H9 (cell line): ENCODE results near the gene SUPT3H. TPM values are rescaled to one million over a fixed set of nuclear protein-coding genes. Genes with fewer than 3 reads are reported as not detected.

Experiments
- DNase-seq: peaks from one replicate; pipeline ENCODE4 v3.0.0-alpha.2; 2017
- H2AFZ ChIP-seq: one replicate; pipeline ENCODE4 v1.6.1; 2013; ENCODE audit warnings: mild to moderate bottlenecking, low read length, control low read depth, moderate library complexity
- H2AK5ac ChIP-seq: 2 replicates; pipeline ENCODE4 v1.6.1; 2013; ENCODE audit warnings: low read length, control low read depth, mixed read lengths; ENCODE audit not compliant: insufficient read length
- H2BK120ac ChIP-seq: one replicate; pipeline ENCODE4 v1.6.1; 2013; ENCODE audit warnings: low read depth, mild to moderate bottlenecking, low read length, control low read depth, inconsistent platforms; ENCODE audit not compliant: poor library complexity, severe bottlenecking
- H2BK12ac ChIP-seq: 2 replicates; pipeline ENCODE4 v1.6.1; 2013; ENCODE audit warnings: low read length, control low read depth, mixed read lengths, low read depth; ENCODE audit not compliant: insufficient read length
- H2BK15ac ChIP-seq: 2 replicates; pipeline ENCODE4 v1.6.1; 2013; ENCODE audit warnings: low read depth, low read length, control low read depth
- H2BK20ac ChIP-seq: one replicate; pipeline ENCODE4 v1.6.1; 2013; ENCODE audit warnings: low read depth, mild to moderate bottlenecking, low read length, control low read depth, inconsistent platforms; ENCODE audit not compliant: poor library complexity, severe bottlenecking
- H2BK5ac ChIP-seq: 2 replicates; pipeline ENCODE4 v1.6.1; 2013; ENCODE audit warnings: low read length, control low read depth, mixed read lengths; ENCODE audit not compliant: insufficient read length
- H3K14ac ChIP-seq: 2 replicates; pipeline ENCODE4 v1.6.1; 2013; ENCODE audit warnings: low read length, control low read depth; ENCODE audit not compliant: insufficient read depth
- H3K18ac ChIP-seq: 2 replicates; pipeline ENCODE4 v1.6.1; 2013; ENCODE audit warnings: low read depth, mild to moderate bottlenecking, mixed read lengths, low read length, control low read depth; ENCODE audit not compliant: insufficient read length
- H3K23ac ChIP-seq: 2 replicates; pipeline ENCODE4 v1.6.1; 2013; ENCODE audit warnings: low read length, control low read depth, mixed read lengths, low read depth; ENCODE audit not compliant: insufficient read length
- H3K23me2 ChIP-seq: 2 replicates; pipeline ENCODE4 v1.6.1; 2013; ENCODE audit warnings: low read depth, mild to moderate bottlenecking, mixed read lengths, low read length, control low read depth; ENCODE audit not compliant: insufficient read length, poor library complexity, severe bottlenecking
- H3K27ac ChIP-seq: 2 replicates; pipeline ENCODE4 v1.5.1; 2013; ENCODE audit warnings: low read length, control low read depth, mixed read lengths, low read depth; ENCODE audit not compliant: insufficient read length
- H3K27me3 ChIP-seq: 2 replicates; pipeline ENCODE4 v1.6.1; 2013; ENCODE audit warnings: low read length, control low read depth, inconsistent platforms; ENCODE audit not compliant: insufficient read depth
- H3K4ac ChIP-seq: 2 replicates; pipeline ENCODE4 v1.6.1; 2013; ENCODE audit warnings: low read depth, mild to moderate bottlenecking, control low read depth, inconsistent platforms, low read length, moderate library complexity
- H3K4me1 ChIP-seq: 2 replicates; pipeline ENCODE4 v1.6.1; 2013; ENCODE audit warnings: low read length, control low read depth, inconsistent platforms; ENCODE audit not compliant: insufficient read depth
- H3K4me2 ChIP-seq: 2 replicates; pipeline ENCODE4 v1.6.1; 2013; ENCODE audit warnings: low read length, control low read depth, mixed read lengths; ENCODE audit not compliant: insufficient read length, insufficient read depth
- H3K56ac ChIP-seq: 2 replicates; pipeline ENCODE4 v1.6.1; 2013; ENCODE audit warnings: low read depth, mild to moderate bottlenecking, mixed read lengths, low read length, control low read depth; ENCODE audit not compliant: insufficient read length
- H3K79me1 ChIP-seq: 2 replicates; pipeline ENCODE4 v1.6.1; 2013; ENCODE audit warnings: low read depth, mild to moderate bottlenecking, moderate library complexity, low read length, control low read depth, inconsistent platforms; ENCODE audit not compliant: insufficient read depth, poor library complexity, severe bottlenecking
- H3K79me2 ChIP-seq: 2 replicates; pipeline ENCODE4 v1.6.1; 2013; ENCODE audit warnings: low read length, control low read depth, inconsistent platforms; ENCODE audit not compliant: insufficient read depth
- H3K9ac ChIP-seq: 2 replicates; pipeline ENCODE4 v1.6.1; 2013; ENCODE audit warnings: low read length, control low read depth, mixed read lengths; ENCODE audit not compliant: insufficient read length; ENCODE audit errors: extremely low read depth
- H3K9me3 ChIP-seq: one replicate; pipeline ENCODE4 v1.6.1; 2013; ENCODE audit warnings: low read depth, low read length, inconsistent platforms; ENCODE audit not compliant: control insufficient read depth
- H3T11ph ChIP-seq: one replicate; pipeline ENCODE4 v1.6.1; 2013; ENCODE audit warnings: mild to moderate bottlenecking, low read length, control low read depth, inconsistent platforms
- H4K20me1 ChIP-seq: one replicate; pipeline ENCODE4 v1.6.1; 2013; ENCODE audit not compliant: control insufficient read depth, insufficient read length, insufficient read depth
- H4K5ac ChIP-seq: 2 replicates; pipeline ENCODE4 v1.6.1; 2013; ENCODE audit warnings: low read depth, mild to moderate bottlenecking, mixed read lengths, low read length, control low read depth; ENCODE audit not compliant: insufficient read length
- H4K8ac ChIP-seq: replicated peaks from 2 replicates; pipeline ENCODE4 v1.6.1; 2013; ENCODE audit warnings: low read length, control low read depth, mixed read lengths, low read depth; ENCODE audit not compliant: insufficient read length
- H4K91ac ChIP-seq: 2 replicates; pipeline ENCODE4 v1.6.1; 2013; ENCODE audit warnings: low read depth, mild to moderate bottlenecking, moderate library complexity, mixed read lengths, low read length, control low read depth; ENCODE audit not compliant: insufficient read length
- H3K27ac Mint-ChIP-seq, 3 experiments: 2 replicates in 2 of 3; 3 replicates in 1 of 3; pipeline ENCODE4 v1.8.0; 2020 to 2021; ENCODE audit warnings: mixed read lengths in 3 of 3, mild to moderate bottlenecking in 1 of 3, moderate library complexity in 1 of 3
- H3K27me3 Mint-ChIP-seq: 2 replicates; pipeline ENCODE4 v1.8.0; 2021; ENCODE audit warnings: low read depth, mild to moderate bottlenecking, moderate library complexity, mixed read lengths
- H3K36me3 Mint-ChIP-seq, 3 experiments: 2 replicates in 2 of 3; 3 replicates in 1 of 3; pipeline ENCODE4 v1.8.0; 2020 to 2021; ENCODE audit warnings: low read depth in 3 of 3, mixed read lengths in 3 of 3; ENCODE audit not compliant: insufficient read depth in 1 of 3
- H3K4me1 Mint-ChIP-seq, 2 experiments: 2 replicates each; pipeline ENCODE4 v1.8.0; 2020; ENCODE audit warnings: mixed read lengths in 2 of 2
- H3K4me3 Mint-ChIP-seq, 2 experiments: 2 replicates in 1 of 2; 3 replicates in 1 of 2; pipeline ENCODE4 v1.8.0; 2020 to 2021; ENCODE audit warnings: mild to moderate bottlenecking in 2 of 2, mixed read lengths in 2 of 2, moderate library complexity in 1 of 2
- H3K9me3 Mint-ChIP-seq, 2 experiments: 2 replicates in 1 of 2; 3 replicates in 1 of 2; pipeline ENCODE4 v1.8.0; 2020; ENCODE audit warnings: mild to moderate bottlenecking in 2 of 2, mixed read lengths in 2 of 2, moderate library complexity in 1 of 2
- WGBS: extraction: QIAGEN DNeasy Blood & Tissue Kit; methylation state at CpG from one replicate; pipeline ENCODE4 v1.1.7; 2013; ENCODE audit warnings: missing lambda C conversion rate, low lambda C conversion rate, mixed read lengths; ENCODE audit not compliant: insufficient read length; ENCODE audit errors: extremely low coverage; 5-methylcytosine and 5-hydroxymethylcytosine counted together
- total RNA-seq: library from RNA; stranded (reverse); gene quantifications from 2 replicates; pipeline ENCODE4 v1.2.1, GENCODE V29; 2021
- TF ChIP-seq, protein P1 (sequence below): fragments of 200-600 bp; sonication (generic); conservative IDR thresholded peaks from 3 replicates; pipeline ENCODE4 v1.8.0; 2021; ENCODE audit warnings: antibody characterized with exemption, mild to moderate bottlenecking

SUPT3H gene
- total RNA-seq, 1 experiment from 2014 or later = 22.5 TPM

DNA sequence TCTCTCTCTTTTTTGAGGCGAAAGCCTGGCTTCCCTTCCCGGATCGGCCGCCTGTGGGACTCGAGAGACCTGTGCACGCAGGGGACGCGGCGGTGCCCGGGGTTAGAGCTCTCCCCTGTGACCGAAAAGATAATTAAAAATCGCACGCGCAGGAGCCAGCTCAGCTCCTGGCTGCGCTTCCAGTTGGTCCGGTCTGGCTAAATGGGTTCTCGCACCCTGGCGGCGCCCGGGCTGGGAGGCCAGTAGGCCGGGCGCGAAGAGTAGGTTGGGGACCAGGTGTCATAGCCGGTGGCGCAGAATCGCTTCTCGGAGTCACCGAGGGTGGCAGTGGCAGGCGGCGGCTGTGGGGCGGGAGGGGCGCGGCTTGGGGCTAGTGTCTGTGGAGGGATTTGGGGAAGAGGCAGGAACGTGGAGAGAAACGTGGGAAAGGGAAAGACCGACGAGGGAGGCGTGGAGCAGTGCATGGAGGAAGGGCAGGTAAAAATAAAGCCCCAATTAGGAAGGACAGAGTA lies 41.9 kb upstream of the SUPT3H start:
- no CpG with 5 or more reads among the region's 38 CpGs for WGBS
- no peak overlapping the region for H3K18ac ChIP-seq
- H3K23me2 ChIP-seq = peaks cover 32% of the 10 kb centered on the region
- H3K36me3 Mint-ChIP-seq = no peaks in the 10 kb centered on the region
- no peak overlapping the region for H2BK5ac ChIP-seq
- no peaks in the 10 kb centered on the region for H3K4me1 ChIP-seq
- H3K79me2 ChIP-seq = no peaks in the 10 kb centered on the region
- no peak overlapping the region for H2BK12ac ChIP-seq
- no peak overlapping the region for H3K27ac ChIP-seq
- peaks cover 29% of the 10 kb centered on the region; the same call in 1 of the 2 replicates for H3K27me3 ChIP-seq
- H3K4me1 Mint-ChIP-seq = peaks cover 30 to 31% of the 10 kb centered on the region in 2 experiments
- H3K4me2 ChIP-seq = peak overlapping the region; percentile 92
- H3K4me3 Mint-ChIP-seq = peak overlapping the region; percentile 52 to 91
- H2BK20ac ChIP-seq = no peak overlapping the region
- no peak overlapping the region for H3K56ac ChIP-seq
- H4K8ac ChIP-seq = no peak overlapping the region
- no peak overlapping the region for H3K14ac ChIP-seq
- H3K9me3 ChIP-seq = no peaks in the 10 kb centered on the region
- peaks cover 86% of the 10 kb centered on the region for H3K27me3 Mint-ChIP-seq
- no peaks in the 10 kb centered on the region; a peak in 1 of 5 replicates for H3K9me3 Mint-ChIP-seq
- H4K91ac ChIP-seq = no peak overlapping the region
- no peak overlapping the region for H3K4ac ChIP-seq
- no peak overlapping the region for H3K27ac Mint-ChIP-seq
- H3K23ac ChIP-seq = no peak overlapping the region
- no peaks in the 10 kb centered on the region for H3K79me1 ChIP-seq
- TF ChIP-seq, protein P1, sequence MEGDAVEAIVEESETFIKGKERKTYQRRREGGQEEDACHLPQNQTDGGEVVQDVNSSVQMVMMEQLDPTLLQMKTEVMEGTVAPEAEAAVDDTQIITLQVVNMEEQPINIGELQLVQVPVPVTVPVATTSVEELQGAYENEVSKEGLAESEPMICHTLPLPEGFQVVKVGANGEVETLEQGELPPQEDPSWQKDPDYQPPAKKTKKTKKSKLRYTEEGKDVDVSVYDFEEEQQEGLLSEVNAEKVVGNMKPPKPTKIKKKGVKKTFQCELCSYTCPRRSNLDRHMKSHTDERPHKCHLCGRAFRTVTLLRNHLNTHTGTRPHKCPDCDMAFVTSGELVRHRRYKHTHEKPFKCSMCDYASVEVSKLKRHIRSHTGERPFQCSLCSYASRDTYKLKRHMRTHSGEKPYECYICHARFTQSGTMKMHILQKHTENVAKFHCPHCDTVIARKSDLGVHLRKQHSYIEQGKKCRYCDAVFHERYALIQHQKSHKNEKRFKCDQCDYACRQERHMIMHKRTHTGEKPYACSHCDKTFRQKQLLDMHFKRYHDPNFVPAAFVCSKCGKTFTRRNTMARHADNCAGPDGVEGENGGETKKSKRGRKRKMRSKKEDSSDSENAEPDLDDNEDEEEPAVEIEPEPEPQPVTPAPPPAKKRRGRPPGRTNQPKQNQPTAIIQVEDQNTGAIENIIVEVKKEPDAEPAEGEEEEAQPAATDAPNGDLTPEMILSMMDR = peak; percentile 47; the same call in 2 of the 3 replicates
- no peak overlapping the region for H3T11ph ChIP-seq
- no peak overlapping the region for H3K9ac ChIP-seq
- DNase-seq = peak; percentile 68
- no peak overlapping the region for H2BK15ac ChIP-seq
- no peak overlapping the region for H2AFZ ChIP-seq
- no peak overlapping the region for H4K5ac ChIP-seq
- H4K20me1 ChIP-seq = no peaks in the 10 kb centered on the region
- H2AK5ac ChIP-seq = no peak overlapping the region
- no peak overlapping the region for H2BK120ac ChIP-seq
